Panc1 (cell line): ENCODE measurements around the gene UGT1A4. TPM values are rescaled to one million over a fixed set of nuclear protein-coding genes. Genes with fewer than 3 reads are reported as not detected.

ENCODE experiments used
- ATAC-seq: fragments of 200-7000 bp; cut with Tn5 transposase; 2 replicates; pipeline ENCODE4 v1.9.1; 2020; ENCODE audit warnings: mild to moderate bottlenecking, moderate library complexity
- BruUV-seq: library from RNA; stranded (reverse); fragments of 400-500 nt; replicated peaks from 2 replicates; lab custom pipeline; 2021; lab: Mats Ljungman, UMichigan
- CTCF ChIA-PET: fragments of 300-600 bp; sonication (Branson Sonifier 250); formaldehyde crosslinking; loops from one replicate; lab custom pipeline; 2022; ENCODE audit warnings: antibody characterized with exemption; lab: Charles Lee
- POLR2A ChIA-PET: fragments of 300-600 bp; sonication (Branson Sonifier 250); formaldehyde crosslinking; loops from one replicate; lab custom pipeline; 2022; ENCODE audit warnings: antibody characterized with exemption; lab: Charles Lee
- DNase-seq: peaks from one replicate; pipeline ENCODE4 v3.0.0-alpha.2; 2010; ENCODE audit warnings: low read depth, low spot score
- H3K27ac ChIP-seq: 2 replicates; pipeline ENCODE4 v1.5.1; 2011; ENCODE audit warnings: mild to moderate bottlenecking, low read length, inconsistent platforms
- H3K27me3 ChIP-seq: fragments of 200-500 bp; sonication (Bioruptor generic); 2 replicates; pipeline ENCODE4 v1.6.0; 2014; ENCODE audit warnings: low read length, inconsistent platforms; ENCODE audit not compliant: control insufficient read depth, insufficient read depth
- H3K36me3 ChIP-seq: fragments of 200-500 bp; sonication (Bioruptor generic); 2 replicates; pipeline ENCODE4 v1.5.1; 2014; ENCODE audit warnings: inconsistent platforms, mild to moderate bottlenecking, low read length, moderate library complexity; ENCODE audit not compliant: control insufficient read depth, insufficient read depth
- H3K4me1 ChIP-seq: 2 replicates; pipeline ENCODE4 v1.5.1; 2011; ENCODE audit warnings: inconsistent platforms, mild to moderate bottlenecking, low read length, moderate library complexity; ENCODE audit not compliant: control insufficient read depth, insufficient read depth
- H3K4me3 ChIP-seq, 2 experiments: 2 replicates each; pipeline ENCODE4 v1.5.1; 2011 to 2012; ENCODE audit warnings: low read depth in 2 of 2, low read length in 2 of 2, mild to moderate bottlenecking in 2 of 2, inconsistent platforms in 1 of 2, moderate library complexity in 1 of 2
- H3K9me3 ChIP-seq: fragments of 200-500 bp; sonication (Bioruptor generic); 2 replicates; pipeline ENCODE4 v1.5.1; 2014; ENCODE audit warnings: low read depth, mild to moderate bottlenecking, inconsistent platforms, low read length, moderate library complexity; ENCODE audit not compliant: control insufficient read depth, insufficient read depth
- POLR2AphosphoS5 ChIP-seq: IDR thresholded peaks from 2 replicates; pipeline ENCODE4 v1.6.1; 2012; ENCODE audit warnings: mild to moderate bottlenecking, low read depth, low read length, moderate library complexity
- SIN3A ChIP-seq: IDR thresholded peaks from 2 replicates; pipeline ENCODE4 v1.6.1; 2012; ENCODE audit warnings: low read depth, mild to moderate bottlenecking, low read length, moderate library complexity, borderline replicate concordance; ENCODE audit not compliant: insufficient read depth
- TCF7L2 ChIP-seq: IDR thresholded peaks from 2 replicates; pipeline ENCODE4 v1.6.1; 2011; ENCODE audit warnings: mild to moderate bottlenecking, low read depth, low read length, inconsistent platforms
- in situ Hi-C: cut with HindIII; loops from 2 replicates; pipeline ENCODE4 v1.10.0; 2016; ENCODE audit warnings: low sequenced_read_pairs, low pct_unique_long_range_greater_than_20kb
- intact Hi-C: fragments of 100-400 bp; cut with micrococcal nuclease; formaldehyde crosslinking; loops from one replicate; pipeline ENCODE4 v1.10.0; 2022; ENCODE audit not compliant: unreplicated experiment
- total RNA-seq: library from RNA; stranded (reverse); gene quantifications from one replicate; pipeline ENCODE4 v1.2.1, GENCODE V29; 2021; ENCODE audit not compliant: unreplicated experiment
- TF ChIP-seq, protein P1 (sequence below), 2 experiments: IDR thresholded peaks; 2 replicates each; pipeline ENCODE4 v1.6.1; 2011 to 2012; ENCODE audit warnings: low read depth in 2 of 2, control low read depth in 1 of 2, low read length in 1 of 2, mild to moderate bottlenecking in 1 of 2, moderate library complexity in 1 of 2; ENCODE audit not compliant: insufficient read depth in 1 of 2
- TF ChIP-seq, protein P2 (sequence below): fragments of 450-650 bp; IDR thresholded peaks from 2 replicates; pipeline ENCODE4 v1.5.1; 2017; ENCODE audit warnings: mild to moderate bottlenecking

The UGT1A4 gene
- total RNA-seq, 1 experiment from 2014 or later, result not detected

DNA sequence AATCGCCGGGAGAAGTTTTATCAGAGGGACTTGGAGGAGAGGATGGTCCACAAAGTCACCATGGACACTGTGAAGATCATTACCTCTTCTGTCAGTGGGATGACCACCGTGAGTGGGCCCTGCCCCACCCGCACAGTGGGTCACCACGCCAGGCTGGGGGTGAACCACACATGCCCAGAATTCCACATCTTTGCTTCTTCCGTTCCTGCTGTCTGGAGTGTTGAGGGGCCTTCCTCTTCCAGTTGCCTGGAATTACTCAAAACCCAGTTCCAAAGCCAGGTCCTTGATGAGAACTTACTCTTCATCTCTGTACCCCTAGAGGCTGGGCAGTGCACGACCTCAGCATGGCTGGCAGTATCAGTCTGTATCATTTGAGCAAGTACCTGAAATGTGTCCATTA is 81.7 kb downstream of the UGT1A4 start:
- Histone ChIP-seq H3K4me1 (no peaks in the 10 kb centered on the region), H3K4me3 (no peak overlapping the region), H3K27me3 (no peaks in the 10 kb centered on the region), H3K9me3 (no peaks in the 10 kb centered on the region), H3K36me3 (no peaks in the 10 kb centered on the region), H3K27ac (no peak overlapping the region)
- ChIA-PET CTCF (no interaction called here), POLR2A (no interaction called here)
- no TSS peak for BruUV-seq
- in situ Hi-C loops (no loop called here), intact Hi-C loops (no loop called here)
- DNase-seq (no peak), ATAC-seq (no peak)
- TF ChIP-seq, protein P1, sequence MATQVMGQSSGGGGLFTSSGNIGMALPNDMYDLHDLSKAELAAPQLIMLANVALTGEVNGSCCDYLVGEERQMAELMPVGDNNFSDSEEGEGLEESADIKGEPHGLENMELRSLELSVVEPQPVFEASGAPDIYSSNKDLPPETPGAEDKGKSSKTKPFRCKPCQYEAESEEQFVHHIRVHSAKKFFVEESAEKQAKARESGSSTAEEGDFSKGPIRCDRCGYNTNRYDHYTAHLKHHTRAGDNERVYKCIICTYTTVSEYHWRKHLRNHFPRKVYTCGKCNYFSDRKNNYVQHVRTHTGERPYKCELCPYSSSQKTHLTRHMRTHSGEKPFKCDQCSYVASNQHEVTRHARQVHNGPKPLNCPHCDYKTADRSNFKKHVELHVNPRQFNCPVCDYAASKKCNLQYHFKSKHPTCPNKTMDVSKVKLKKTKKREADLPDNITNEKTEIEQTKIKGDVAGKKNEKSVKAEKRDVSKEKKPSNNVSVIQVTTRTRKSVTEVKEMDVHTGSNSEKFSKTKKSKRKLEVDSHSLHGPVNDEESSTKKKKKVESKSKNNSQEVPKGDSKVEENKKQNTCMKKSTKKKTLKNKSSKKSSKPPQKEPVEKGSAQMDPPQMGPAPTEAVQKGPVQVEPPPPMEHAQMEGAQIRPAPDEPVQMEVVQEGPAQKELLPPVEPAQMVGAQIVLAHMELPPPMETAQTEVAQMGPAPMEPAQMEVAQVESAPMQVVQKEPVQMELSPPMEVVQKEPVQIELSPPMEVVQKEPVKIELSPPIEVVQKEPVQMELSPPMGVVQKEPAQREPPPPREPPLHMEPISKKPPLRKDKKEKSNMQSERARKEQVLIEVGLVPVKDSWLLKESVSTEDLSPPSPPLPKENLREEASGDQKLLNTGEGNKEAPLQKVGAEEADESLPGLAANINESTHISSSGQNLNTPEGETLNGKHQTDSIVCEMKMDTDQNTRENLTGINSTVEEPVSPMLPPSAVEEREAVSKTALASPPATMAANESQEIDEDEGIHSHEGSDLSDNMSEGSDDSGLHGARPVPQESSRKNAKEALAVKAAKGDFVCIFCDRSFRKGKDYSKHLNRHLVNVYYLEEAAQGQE (IDR thresholded peaks at IDR 0.05; ENCODE audit: insufficient read depth in 1 of 2, low read depth in 2 of 2, low read length in 1 of 2), result no peak
- TF ChIP-seq POLR2AphosphoS5 (no peak), TCF7L2 (no peak), SIN3A (no peak)
- TF ChIP-seq, protein P2, sequence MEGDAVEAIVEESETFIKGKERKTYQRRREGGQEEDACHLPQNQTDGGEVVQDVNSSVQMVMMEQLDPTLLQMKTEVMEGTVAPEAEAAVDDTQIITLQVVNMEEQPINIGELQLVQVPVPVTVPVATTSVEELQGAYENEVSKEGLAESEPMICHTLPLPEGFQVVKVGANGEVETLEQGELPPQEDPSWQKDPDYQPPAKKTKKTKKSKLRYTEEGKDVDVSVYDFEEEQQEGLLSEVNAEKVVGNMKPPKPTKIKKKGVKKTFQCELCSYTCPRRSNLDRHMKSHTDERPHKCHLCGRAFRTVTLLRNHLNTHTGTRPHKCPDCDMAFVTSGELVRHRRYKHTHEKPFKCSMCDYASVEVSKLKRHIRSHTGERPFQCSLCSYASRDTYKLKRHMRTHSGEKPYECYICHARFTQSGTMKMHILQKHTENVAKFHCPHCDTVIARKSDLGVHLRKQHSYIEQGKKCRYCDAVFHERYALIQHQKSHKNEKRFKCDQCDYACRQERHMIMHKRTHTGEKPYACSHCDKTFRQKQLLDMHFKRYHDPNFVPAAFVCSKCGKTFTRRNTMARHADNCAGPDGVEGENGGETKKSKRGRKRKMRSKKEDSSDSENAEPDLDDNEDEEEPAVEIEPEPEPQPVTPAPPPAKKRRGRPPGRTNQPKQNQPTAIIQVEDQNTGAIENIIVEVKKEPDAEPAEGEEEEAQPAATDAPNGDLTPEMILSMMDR, result no peak

DNA sequence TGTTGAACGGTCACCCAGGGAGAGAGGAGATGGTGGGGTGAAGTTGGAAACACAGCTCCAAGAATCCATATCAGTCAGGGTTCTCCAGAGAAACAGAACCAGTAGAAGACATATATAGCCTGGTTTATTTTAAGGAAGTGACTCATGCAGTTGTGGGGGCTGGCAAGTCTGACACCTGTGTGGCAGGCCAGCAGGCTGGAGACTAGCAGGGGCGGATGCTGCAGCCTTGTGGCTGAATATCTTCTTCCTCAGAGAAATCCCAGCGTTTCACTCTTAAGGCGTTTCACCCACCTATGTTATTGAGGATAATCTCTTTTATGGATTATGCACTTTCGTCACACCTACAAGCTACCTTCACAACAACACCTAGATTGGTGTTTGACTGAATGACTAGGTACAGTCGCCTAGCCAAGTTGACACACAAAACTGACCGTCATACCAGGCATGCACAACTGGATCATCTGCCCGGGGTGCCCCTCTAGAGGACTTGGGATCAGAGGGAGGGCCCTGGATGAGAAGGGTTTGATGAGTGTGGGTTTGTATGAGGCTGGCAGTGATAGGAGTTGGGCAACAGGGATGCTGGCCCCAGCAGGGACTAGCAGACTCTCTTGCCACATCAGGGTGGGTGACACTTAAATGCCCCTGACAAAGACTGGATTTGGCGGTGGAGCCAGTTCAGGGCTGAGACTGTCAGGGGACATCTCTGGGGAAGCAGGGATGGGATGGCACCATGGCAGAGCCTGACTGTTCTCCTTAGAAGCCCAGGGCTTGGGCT is 83.0 kb downstream of the UGT1A4 start:
- no peak; the same call in 1 of the 2 replicates for ATAC-seq
- Histone ChIP-seq H3K27me3 (no peaks in the 10 kb centered on the region; the same call in 1 of the 2 replicates), H3K27ac (no peak overlapping the region), H3K9me3 (no peaks in the 10 kb centered on the region), H3K4me1 (no peaks in the 10 kb centered on the region), H3K36me3 (no peaks in the 10 kb centered on the region), H3K4me3 (no peak overlapping the region)
- no peak for DNase-seq
- no TSS peak for BruUV-seq
- in situ Hi-C loops (no loop called here), intact Hi-C loops (no loop called here)
- POLR2A ChIA-PET, result no interaction called here
- TF ChIP-seq POLR2AphosphoS5, result no peak
- CTCF ChIA-PET, result no interaction called here

DNA sequence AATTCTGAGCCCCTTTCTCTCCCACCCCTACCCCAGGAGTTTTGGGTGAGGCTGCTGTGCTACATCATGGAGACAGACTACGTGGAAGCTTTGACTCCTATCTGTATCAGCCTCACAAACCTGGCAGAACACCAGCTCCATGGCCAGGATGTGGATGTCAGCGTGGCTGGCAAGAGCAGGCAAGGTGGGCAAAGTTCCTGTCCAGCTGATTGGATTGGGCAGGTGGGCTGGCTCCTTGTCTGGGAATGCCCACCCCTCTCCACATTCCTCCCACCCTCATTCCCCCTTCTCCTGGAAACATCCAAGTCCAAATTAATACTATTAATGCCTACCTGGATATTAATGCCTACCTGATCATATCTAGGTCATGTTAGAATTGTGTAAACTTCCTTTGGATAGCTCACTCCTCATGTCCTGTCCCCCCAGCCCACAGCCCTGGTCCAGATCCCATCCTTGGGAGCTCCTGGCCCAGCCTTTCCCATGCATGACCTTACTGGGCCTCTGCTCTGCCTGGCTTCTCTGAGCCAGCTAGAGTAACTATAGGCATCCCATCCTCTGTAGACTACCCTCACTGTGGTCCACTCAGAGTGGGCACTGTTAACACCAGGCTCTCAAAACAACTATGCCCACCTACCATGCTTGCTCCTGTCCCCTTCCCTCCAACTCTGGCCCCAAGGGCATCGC is 83.7 kb downstream of the UGT1A4 start:
- Histone ChIP-seq H3K4me1 (no peaks in the 10 kb centered on the region), H3K4me3 (no peak overlapping the region), H3K27ac (no peak overlapping the region), H3K36me3 (no peaks in the 10 kb centered on the region), H3K9me3 (no peaks in the 10 kb centered on the region), H3K27me3 (no peaks in the 10 kb centered on the region; the same call in 1 of the 2 replicates)
- in situ Hi-C loops (no loop called here), intact Hi-C loops (no loop called here)
- no peak for DNase-seq
- TF ChIP-seq POLR2AphosphoS5 (no peak), SIN3A (no peak), TCF7L2 (no peak)
- TF ChIP-seq, protein P1 (IDR thresholded peaks at IDR 0.05; ENCODE audit: insufficient read depth in 1 of 2, low read depth in 2 of 2, low read length in 1 of 2), result no peak
- TF ChIP-seq, protein P2, result no peak
- POLR2A ChIA-PET, result no interaction called here
- no peak for ATAC-seq
- CTCF ChIA-PET, result no interaction called here
- no TSS peak for BruUV-seq
